Measurements from ENCODE around the gene GSTM2.
"Not testable (repeated sequence)": the region's sequence is repeated elsewhere in the genome, so short reads cannot be mapped to it uniquely, and the experiment has no call there.

DNA sequence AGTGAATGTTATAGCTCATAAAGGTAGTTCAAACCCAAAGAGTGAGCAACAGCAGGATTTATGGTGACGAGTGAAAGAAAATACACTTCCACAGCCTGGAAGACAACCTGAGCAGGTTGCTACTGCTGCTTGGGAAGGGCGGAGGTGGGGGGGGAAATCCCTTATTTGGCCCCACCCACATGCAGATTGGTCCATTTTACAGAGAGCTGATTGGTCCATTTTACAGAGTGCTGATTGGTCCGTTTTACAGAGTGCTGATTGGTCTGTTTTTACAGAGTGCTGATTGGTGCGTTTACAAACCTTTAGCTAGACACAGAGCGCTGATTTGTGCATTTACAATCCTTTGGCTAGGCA, 2.1 kb downstream of the GSTM2 start:
- TF ChIP-seq EZH2phosphoT487 (IDR thresholded peaks at IDR 0.05; ENCODE audit: borderline replicate concordance), result not testable (repeated sequence)
- TF ChIP-seq, protein P1, sequence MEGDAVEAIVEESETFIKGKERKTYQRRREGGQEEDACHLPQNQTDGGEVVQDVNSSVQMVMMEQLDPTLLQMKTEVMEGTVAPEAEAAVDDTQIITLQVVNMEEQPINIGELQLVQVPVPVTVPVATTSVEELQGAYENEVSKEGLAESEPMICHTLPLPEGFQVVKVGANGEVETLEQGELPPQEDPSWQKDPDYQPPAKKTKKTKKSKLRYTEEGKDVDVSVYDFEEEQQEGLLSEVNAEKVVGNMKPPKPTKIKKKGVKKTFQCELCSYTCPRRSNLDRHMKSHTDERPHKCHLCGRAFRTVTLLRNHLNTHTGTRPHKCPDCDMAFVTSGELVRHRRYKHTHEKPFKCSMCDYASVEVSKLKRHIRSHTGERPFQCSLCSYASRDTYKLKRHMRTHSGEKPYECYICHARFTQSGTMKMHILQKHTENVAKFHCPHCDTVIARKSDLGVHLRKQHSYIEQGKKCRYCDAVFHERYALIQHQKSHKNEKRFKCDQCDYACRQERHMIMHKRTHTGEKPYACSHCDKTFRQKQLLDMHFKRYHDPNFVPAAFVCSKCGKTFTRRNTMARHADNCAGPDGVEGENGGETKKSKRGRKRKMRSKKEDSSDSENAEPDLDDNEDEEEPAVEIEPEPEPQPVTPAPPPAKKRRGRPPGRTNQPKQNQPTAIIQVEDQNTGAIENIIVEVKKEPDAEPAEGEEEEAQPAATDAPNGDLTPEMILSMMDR (conservative IDR thresholded peaks at IDR 0.05; ENCODE audit: low read length), result not testable (repeated sequence)

Data from Loucy (cell line).